OCI-LY3 (cell line): Measurements from ENCODE around the gene ESRRG.

Source experiments
- CTCF ChIP-seq: fragments of 200-600, 300-600 bp; sonication (generic); IDR thresholded peaks from 2 replicates; pipeline ENCODE4 v1.5.1; 2014; ENCODE audit warnings: antibody characterized with exemption, low read length, low read depth
- EZH2phosphoT487 ChIP-seq: fragments of 200-600 bp; shearing (Covaris generic); IDR thresholded peaks from 2 replicates; pipeline ENCODE4 v1.6.1; 2018; ENCODE audit warnings: antibody characterized with exemption, mixed run types, low read depth

- no peak for TF ChIP-seq CTCF
- no peak for TF ChIP-seq EZH2phosphoT487
Measured at GRCh38 chr1:216771922-216772321, 48.7 kb upstream of the ESRRG start.
